Stimulated activated CD8-positive, alpha-beta memory T cell treated with anti-CD3 and anti-CD28 coated beads, Interleukin-7, amount 100 ng/mL, for 4 hours (primary cell): ENCODE data around the gene TBC1D22A.

Source experiments
- DNase-seq, 2 donors: peaks; one replicate each; pipeline ENCODE4 v3.0.0-alpha.2; 2020; ENCODE audit warnings: low read depth in 2 of 2

The TBC1D22A gene

GRCh38 chr22:47031628-47031915, 269.1 kb downstream of the TBC1D22A start:
- DNase-seq: no peak

GRCh38 chr22:47032091-47032943, 269.9 kb downstream of the TBC1D22A start:
- no peak for DNase-seq

GRCh38 chr22:47032956-47033647, 270.7 kb downstream of the TBC1D22A start:
- no peak for DNase-seq

GRCh38 chr22:47033648-47034000, 271.2 kb downstream of the TBC1D22A start:
- no peak for DNase-seq

- no peak for DNase-seq
These were observed 271.8 kb downstream of the TBC1D22A start for GRCh38 chr22:47034076-47034808.

GRCh38 chr22:47034905-47035419, 272.5 kb downstream of the TBC1D22A start:
- no peak for DNase-seq

GRCh38 chr22:47035425-47035881, 273.0 kb downstream of the TBC1D22A start:
- DNase-seq: no peak

GRCh38 chr22:47036352-47036751, 273.9 kb downstream of the TBC1D22A start:
- DNase-seq: no peak

- no peak for DNase-seq
These were observed 274.6 kb downstream of the TBC1D22A start for GRCh38 chr22:47036936-47037485.

GRCh38 chr22:47038206-47038835, 275.9 kb downstream of the TBC1D22A start:
- no peak for DNase-seq

GRCh38 chr22:47039356-47039755, 276.9 kb downstream of the TBC1D22A start:
- DNase-seq: no peak

GRCh38 chr22:47040486-47041270, 278.2 kb downstream of the TBC1D22A start:
- no peak for DNase-seq

- DNase-seq: no peak
These were observed 279.0 kb downstream of the TBC1D22A start for GRCh38 chr22:47041271-47042115.

- DNase-seq: no peak
These were observed 279.8 kb downstream of the TBC1D22A start for GRCh38 chr22:47042116-47042825.

GRCh38 chr22:47042861-47043496, 280.5 kb downstream of the TBC1D22A start:
- no peak for DNase-seq

GRCh38 chr22:47043835-47044721, 281.6 kb downstream of the TBC1D22A start:
- DNase-seq: no peak

GRCh38 chr22:47044722-47045535, 282.5 kb downstream of the TBC1D22A start:
- DNase-seq: no peak
